K562 (cell line): ENCODE results near the gene GLIPR2. TPM values are rescaled to one million over a fixed set of nuclear protein-coding genes. Genes with fewer than 3 reads are reported as not detected.
"Not testable (repeated sequence)": the region's sequence is repeated elsewhere in the genome, so short reads cannot be mapped to it uniquely, and the experiment has no call there.

Experiments used
- ATAC-seq: fragments of 200-7000 bp; cut with Tn5 transposase; 3 replicates; pipeline ENCODE4 v1.9.1; 2020; ENCODE audit warnings: moderate library complexity
- BruUV-seq: library from RNA; stranded (reverse); fragments of 400-500 nt; replicated peaks from 2 replicates; lab custom pipeline; 2021; lab: Mats Ljungman, UMichigan
- CTCF ChIA-PET: fragments of 300-600 bp; formaldehyde crosslinking; extraction: SDS; loops from one replicate; lab custom pipeline; 2021; ENCODE audit warnings: low intra/inter-chr PET ratio; lab: Yijun Ruan, JAX
- POLR2A ChIA-PET: fragments of 300-600, 350-650 bp; sonication (Branson Sonifier 250); formaldehyde crosslinking; extraction: SDS; loops from one replicate; lab custom pipeline; 2021; ENCODE audit warnings: antibody characterized with exemption, inconsistent platforms; lab: Yijun Ruan, JAX
- DNase-seq, 4 experiments: peaks; one replicate each; pipeline versions ENCODE4 v3.0.0 to v3.0.0-alpha.2; 2011 to 2018; ENCODE audit warnings: low spot score in 3 of 4, mixed read lengths in 3 of 4; ENCODE audit errors: extremely low read depth in 1 of 4
- FAIRE-seq: peaks from 2 replicates; lab custom pipeline; 2011; peaks lifted over from hg19 to GRCh38; lab: Jason Lieb, UNC
- H2AFZ ChIP-seq: 2 replicates; pipeline ENCODE4 v1.6.0; 2011; ENCODE audit warnings: low read depth, low read length, control low read depth, inconsistent platforms
- H3K27ac ChIP-seq: fragments of 200-600 bp; 3 replicates; pipeline ENCODE4 v1.8.0; 2011; ENCODE audit warnings: low read depth, mild to moderate bottlenecking, control low read depth, inconsistent platforms, low read length, moderate library complexity, mixed read lengths; ENCODE audit errors: extremely low read depth
- H3K27me3 ChIP-seq, 2 experiments: fragments of 300-600 bp in 1 of 2; 2 replicates in 1 of 2; 3 replicates in 1 of 2; pipeline versions ENCODE4 v1.6.0 to v1.8.0; 2011; ENCODE audit warnings: inconsistent platforms in 2 of 2, low read length in 2 of 2, mild to moderate bottlenecking in 1 of 2, mixed read lengths in 1 of 2, moderate library complexity in 1 of 2; ENCODE audit not compliant: control insufficient read depth in 2 of 2, insufficient read depth in 2 of 2
- H3K36me3 ChIP-seq: fragments of 300-600 bp; 3 replicates; pipeline ENCODE4 v1.8.0; 2011; ENCODE audit warnings: mild to moderate bottlenecking, low read length, inconsistent platforms; ENCODE audit not compliant: control insufficient read depth, insufficient read depth
- H3K4me1 ChIP-seq, 2 experiments: fragments of 200-600 bp in 1 of 2; replicated peaks in 1 of 2; 2 replicates in 1 of 2; 3 replicates in 1 of 2; pipeline versions ENCODE4 v1.5.1 to v1.8.0; 2011; ENCODE audit warnings: inconsistent platforms in 2 of 2, low read length in 2 of 2, mild to moderate bottlenecking in 1 of 2, mixed read lengths in 1 of 2, moderate library complexity in 1 of 2; ENCODE audit not compliant: control insufficient read depth in 2 of 2, insufficient read depth in 2 of 2
- H3K4me2 ChIP-seq: 2 replicates; pipeline ENCODE4 v1.6.1; 2011; ENCODE audit warnings: low read length, control low read depth, inconsistent platforms, mixed read lengths; ENCODE audit not compliant: insufficient read depth
- H3K4me3 ChIP-seq: fragments of 200-600 bp; sonication (generic), shearing (Covaris generic); 2 replicates; pipeline ENCODE4 v1.5.1; 2016; ENCODE audit warnings: control low read depth, inconsistent platforms
- H3K79me2 ChIP-seq: fragments of 200-600 bp; 3 replicates; pipeline ENCODE4 v1.8.0; 2011; ENCODE audit warnings: low read length, inconsistent platforms; ENCODE audit not compliant: control insufficient read depth, insufficient read depth
- H3K9ac ChIP-seq, 2 experiments: 2 replicates each; pipeline versions ENCODE4 v1.6.0 to v1.6.1; 2011; ENCODE audit warnings: low read depth in 2 of 2, low read length in 2 of 2, control low read depth in 1 of 2, inconsistent platforms in 1 of 2, mild to moderate bottlenecking in 1 of 2, mixed read lengths in 1 of 2; ENCODE audit not compliant: insufficient read depth in 1 of 2
- H3K9me1 ChIP-seq: one replicate; pipeline ENCODE4 v1.6.0; 2011; ENCODE audit warnings: inconsistent platforms, mild to moderate bottlenecking, low read length, moderate library complexity; ENCODE audit not compliant: control insufficient read depth, insufficient read depth
- H3K9me3 ChIP-seq: replicated peaks from 2 replicates; pipeline ENCODE4 v1.5.1; 2011; ENCODE audit warnings: low read depth, low read length, inconsistent platforms; ENCODE audit not compliant: control insufficient read depth, insufficient read depth
- H4K20me1 ChIP-seq: replicated peaks from 2 replicates; pipeline ENCODE4 v1.6.1; 2011; ENCODE audit warnings: low read length, inconsistent platforms, mixed read lengths; ENCODE audit not compliant: control insufficient read depth, insufficient read depth
- ADNP ChIP-seq: fragments of 200-800 bp; sonication (Bioruptor generic); IDR thresholded peaks from 2 replicates; pipeline ENCODE4 v1.6.1; 2016; ENCODE audit warnings: missing genetic modification characterization, missing compliant biosample characterization
- CBX5 ChIP-seq: IDR thresholded peaks from 2 replicates; pipeline ENCODE4 v1.6.1; 2014; ENCODE audit warnings: low read depth, borderline replicate concordance
- MCM2 ChIP-seq: fragments of 450-650 bp; IDR thresholded peaks from 2 replicates; pipeline ENCODE4 v1.6.1; 2017; ENCODE audit warnings: low read depth, mild to moderate bottlenecking
- NUFIP1 ChIP-seq: fragments of 450-650 bp; IDR thresholded peaks from 2 replicates; pipeline ENCODE4 v1.6.1; 2018; ENCODE audit not compliant: partially characterized antibody
- RFX5 ChIP-seq: IDR thresholded peaks from 2 replicates; pipeline ENCODE4 v1.6.1; 2011; ENCODE audit warnings: low read depth, mild to moderate bottlenecking, improper control_type of control experiment, low read length
- RUNX1 ChIP-seq: sonication (generic); IDR thresholded peaks from 2 replicates; pipeline ENCODE4 v1.6.1; 2016; ENCODE audit warnings: antibody characterized with exemption, low read depth
- SNRNP70 ChIP-seq: fragments of 200-400 bp; formaldehyde crosslinking; optimal IDR thresholded peaks from 2 replicates; pipeline ENCODE3; 2017; ENCODE audit warnings: low read depth, low read length
- WGBS: fragments of 100-300 bp; shearing (Covaris generic); methylation state at CpG from one replicate; pipeline ENCODE4 v1.1.6; 2016; ENCODE audit warnings: low coverage, mixed read lengths; ENCODE audit not compliant: insufficient coverage; ENCODE audit errors: missing lambda C conversion rate; 5-methylcytosine and 5-hydroxymethylcytosine counted together
- in situ Hi-C: fragments of 300-500 bp; cut with MboI; formaldehyde crosslinking; loops from 4 replicates; pipeline ENCODE4 v1.15.0; 2018; ENCODE audit warnings: inconsistent platforms, mixed read lengths
- intact Hi-C: fragments of 100-400 bp; cut with micrococcal nuclease; formaldehyde crosslinking; loops from 2 replicates; pipeline ENCODE4 v1.14.2; 2022
- polyA plus RNA-seq, 8 experiments: library from polyadenylated mRNA; depleted of rRNA in 4 of 8; stranded (reverse) in 5 of 8; unstranded in 3 of 8; fragments of >200 nt; fragmentation: Nextera tagmentation in 2 of 8; fragmentation: Illumina TruSeq in 1 of 8; extraction: Ambion mirVana in 2 of 8; extraction: Trizol in 1 of 8; gene quantifications; 2 replicates each; pipeline versions ENCODE4 v1.2.1 to v1.2.3, GENCODE V29; 2011 to 2014; ENCODE audit warnings: inconsistent platforms in 1 of 8, missing spikeins in 1 of 8
- total RNA-seq, 7 experiments: library from RNA; depleted of rRNA in 6 of 7; stranded (reverse); fragments of >200 nt in 6 of 7; fragmentation: Illumina TruSeq in 2 of 7; extraction: Trizol in 2 of 7; gene quantifications; 2 replicates each; pipeline versions ENCODE4 v1.2.1 to v1.2.3, GENCODE V29; 2011 to 2021; ENCODE audit warnings: low replicate concordance in 1 of 7
- TF ChIP-seq, protein P1 (sequence below): fragments of 250-450 bp; sonication (Bioruptor Pico); IDR thresholded peaks from 2 replicates; pipeline ENCODE4 v1.8.0; 2022; ENCODE audit warnings: moderate library complexity, mild to moderate bottlenecking, inconsistent platforms

GLIPR2 gene
- total and polyA plus RNA-seq, 9 of the 15 experiments (the other 6 are each of a cell fraction or from before 2014, with no cell fraction given) = 1.4 to 8.8 (median 2.9) TPM

DNA sequence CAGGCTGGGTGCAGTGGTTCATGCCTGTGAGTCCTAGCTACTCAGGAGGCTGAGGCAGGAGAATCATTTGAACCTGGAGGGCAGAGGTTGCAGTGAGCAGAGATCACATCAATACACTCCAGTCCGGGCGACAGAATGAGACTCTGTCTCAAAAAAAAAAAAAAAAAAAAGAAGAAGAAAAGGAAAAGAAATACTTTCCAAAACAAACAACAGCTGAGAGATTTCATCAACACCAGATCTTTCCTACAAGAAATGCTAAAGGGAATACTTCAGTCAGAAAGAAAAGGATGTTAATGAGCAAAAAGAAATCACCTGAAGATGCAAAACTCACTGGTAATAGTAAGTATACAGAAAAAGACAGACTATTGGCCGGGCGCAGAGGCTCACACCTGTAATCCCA lies 41.0 kb downstream of the GLIPR2 start:
- Histone ChIP-seq H2AFZ (no peak overlapping the region), H3K27ac (no peak overlapping the region), H3K9me3 (no peaks in the 10 kb centered on the region; the same call in 1 of the 2 replicates), H3K79me2 (no peaks in the 10 kb centered on the region), H3K4me3 (no peak overlapping the region), H3K27me3 (no peaks in the 10 kb centered on the region), H3K9ac (no peak overlapping the region), H3K36me3 (no peaks in the 10 kb centered on the region), H3K4me2 (no peak overlapping the region), H3K9me1 (no peaks in the 10 kb centered on the region), H3K4me1 (no peaks in the 10 kb centered on the region; a peak in 1 of 5 replicates), H4K20me1 (no peaks in the 10 kb centered on the region)
- ChIA-PET POLR2A (interaction anchor here (0.6 kb wide), 2 partner anchors 10 to 58 kb away, joined by 3 read pairs; no protein-coding TSS in a partner anchor), CTCF (no interaction called here)
- ATAC-seq (no peak), FAIRE-seq (no peak), DNase-seq (no peak)
- intact Hi-C loops (no loop called here), in situ Hi-C loops (no loop called here)
- 38% methylated on average over 4 of the region's 4 CpGs for WGBS
- no peak for TF ChIP-seq RFX5
- TF ChIP-seq ADNP (tag) = no peak
- TF ChIP-seq RUNX1 = no peak
- TF ChIP-seq, protein P1, sequence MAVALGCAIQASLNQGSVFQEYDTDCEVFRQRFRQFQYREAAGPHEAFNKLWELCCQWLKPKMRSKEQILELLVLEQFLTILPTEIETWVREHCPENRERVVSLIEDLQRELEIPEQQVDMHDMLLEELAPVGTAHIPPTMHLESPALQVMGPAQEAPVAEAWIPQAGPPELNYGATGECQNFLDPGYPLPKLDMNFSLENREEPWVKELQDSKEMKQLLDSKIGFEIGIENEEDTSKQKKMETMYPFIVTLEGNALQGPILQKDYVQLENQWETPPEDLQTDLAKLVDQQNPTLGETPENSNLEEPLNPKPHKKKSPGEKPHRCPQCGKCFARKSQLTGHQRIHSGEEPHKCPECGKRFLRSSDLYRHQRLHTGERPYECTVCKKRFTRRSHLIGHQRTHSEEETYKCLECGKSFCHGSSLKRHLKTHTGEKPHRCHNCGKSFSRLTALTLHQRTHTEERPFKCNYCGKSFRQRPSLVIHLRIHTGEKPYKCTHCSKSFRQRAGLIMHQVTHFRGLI (CRISPR knock-in tag) = no peak
- no peak for TF ChIP-seq SNRNP70
- TF ChIP-seq MCM2 = no peak
- TF ChIP-seq CBX5 = no peak
- no peak for TF ChIP-seq NUFIP1
- BruUV-seq = no TSS peak

DNA sequence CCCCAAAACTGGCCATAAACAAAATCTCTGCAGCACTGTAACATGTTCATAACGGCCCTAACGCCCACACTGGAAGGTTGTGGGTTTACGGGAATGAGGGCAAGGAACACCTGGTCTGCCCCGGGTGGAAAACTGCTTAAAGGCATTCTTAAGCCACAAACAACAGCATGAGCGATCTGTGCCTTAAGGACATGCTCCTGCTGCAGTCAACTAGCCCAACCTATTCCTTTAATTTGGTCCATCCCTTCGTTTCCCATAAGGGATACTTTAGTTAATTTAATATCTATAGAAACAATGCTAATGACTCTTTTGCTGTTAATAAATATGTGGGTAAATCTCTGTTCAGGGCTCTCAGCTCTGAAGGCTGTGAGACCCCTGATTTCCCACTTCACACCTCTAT lies 43.7 kb downstream of the GLIPR2 start:
- intact Hi-C loops, POLR2A ChIA-PET, H3K9me3 ChIP-seq: not testable (repeated sequence)

More for the DNA sequence above, 43.7 kb downstream of the GLIPR2 start:
- BruUV-seq, H3K9me1 ChIP-seq, DNase-seq, H3K27me3 ChIP-seq, H2AFZ ChIP-seq, FAIRE-seq, H3K36me3 ChIP-seq, H3K27ac ChIP-seq, H3K9ac ChIP-seq, H3K4me3 ChIP-seq, CTCF ChIA-PET, ATAC-seq, H3K4me1 ChIP-seq, H3K4me2 ChIP-seq, in situ Hi-C loops, H3K79me2 ChIP-seq, H4K20me1 ChIP-seq: not testable (repeated sequence)
- 8% methylated on average over 6 of the region's 6 CpGs for WGBS
